ENCODE results near the gene GCN1. TPM values are rescaled to one million over a fixed set of nuclear protein-coding genes. Genes with fewer than 3 reads are reported as not detected.

The GCN1 gene
- polyA plus RNA-seq, 3 donors: 46.9 to 52.5 (median 50.7) TPM

GRCh38 chr12:120190985-120191480 lies 3.5 kb downstream of the GCN1 start:
- DNase-seq (ENCODE audit: low read depth in 3 of 3, low spot score in 2 of 3): no peak

- DNase-seq (ENCODE audit: low read depth in 3 of 3, low spot score in 2 of 3): no peak
Observed at GRCh38 chr12:120190386-120190785, 4.1 kb downstream of the GCN1 start.

DNA sequence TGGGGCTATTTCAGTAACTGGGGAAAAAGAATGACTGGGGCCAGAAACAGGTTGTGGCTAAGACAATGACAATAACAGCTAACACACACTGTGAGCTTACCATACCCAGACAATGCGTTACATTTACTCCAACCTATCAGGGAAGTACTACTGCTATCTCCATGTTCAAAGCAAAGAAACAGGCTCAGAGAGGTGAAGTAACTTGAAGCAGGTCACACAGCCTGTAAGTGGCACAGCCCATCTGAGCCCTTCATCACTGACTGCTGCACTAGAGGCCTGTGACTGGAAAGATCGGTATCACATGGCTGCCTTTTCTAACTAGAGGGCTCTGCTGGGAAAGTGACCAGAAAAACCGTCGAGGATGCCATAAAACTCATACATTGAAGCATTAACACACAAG lies 7.9 kb downstream of the GCN1 start:
- DNase-seq (ENCODE audit: low read depth in 3 of 3, low spot score in 2 of 3): no peak

DNA sequence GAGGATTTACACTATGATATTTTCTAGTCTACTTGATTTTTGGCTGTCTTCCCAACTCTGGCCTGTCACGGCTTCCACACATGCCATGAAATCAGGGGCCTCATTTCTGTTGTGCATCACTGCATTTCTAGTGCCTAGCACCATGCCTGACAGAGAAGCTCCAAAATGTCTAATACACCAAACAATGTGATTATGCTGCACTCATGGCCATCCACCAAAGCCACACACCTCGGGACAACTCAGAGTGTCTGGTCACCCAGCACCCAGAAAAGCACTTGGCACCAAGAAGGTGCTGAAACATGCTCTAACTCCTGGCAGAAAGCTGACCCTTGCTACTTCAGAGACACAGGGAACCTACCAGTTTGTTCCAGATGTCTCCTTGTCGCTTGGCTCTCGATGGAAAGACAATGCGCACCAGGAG lies 11.3 kb downstream of the GCN1 start:
- no peak for DNase-seq (ENCODE audit: low read depth in 3 of 3, low spot score in 2 of 3)

DNA sequence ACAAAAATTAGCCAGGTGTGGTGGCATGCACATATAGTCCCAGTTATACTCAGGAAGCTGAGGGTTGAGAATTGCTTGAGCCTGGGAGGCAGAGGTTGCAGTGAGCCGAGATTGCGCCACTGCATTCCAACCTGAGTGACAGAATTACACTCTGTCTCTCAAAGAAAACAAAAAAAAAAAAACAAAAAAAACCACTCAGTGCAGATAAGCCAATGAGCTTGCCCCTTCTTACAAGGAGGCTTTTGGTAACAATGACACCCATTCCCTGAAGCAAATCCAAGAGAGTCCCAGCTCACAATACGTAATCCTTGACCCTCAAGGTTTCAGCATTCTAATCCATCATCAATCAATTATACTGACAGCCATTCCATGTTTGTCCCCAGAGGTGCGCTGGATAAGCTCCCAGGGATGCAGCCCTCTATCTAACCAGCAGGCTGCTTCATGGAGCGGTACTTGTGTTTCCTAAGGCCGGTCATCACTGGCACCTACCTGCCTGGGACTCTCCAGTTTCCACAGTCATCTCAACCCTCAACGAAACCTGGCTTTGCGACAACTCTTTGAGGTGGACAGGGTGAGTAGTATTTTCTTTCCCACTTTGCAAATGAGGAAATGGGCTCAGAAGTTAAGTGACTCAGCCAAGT lies 12.4 kb downstream of the GCN1 start:
- no peak for DNase-seq (ENCODE audit: low read depth in 3 of 3, low spot score in 2 of 3)

DNA sequence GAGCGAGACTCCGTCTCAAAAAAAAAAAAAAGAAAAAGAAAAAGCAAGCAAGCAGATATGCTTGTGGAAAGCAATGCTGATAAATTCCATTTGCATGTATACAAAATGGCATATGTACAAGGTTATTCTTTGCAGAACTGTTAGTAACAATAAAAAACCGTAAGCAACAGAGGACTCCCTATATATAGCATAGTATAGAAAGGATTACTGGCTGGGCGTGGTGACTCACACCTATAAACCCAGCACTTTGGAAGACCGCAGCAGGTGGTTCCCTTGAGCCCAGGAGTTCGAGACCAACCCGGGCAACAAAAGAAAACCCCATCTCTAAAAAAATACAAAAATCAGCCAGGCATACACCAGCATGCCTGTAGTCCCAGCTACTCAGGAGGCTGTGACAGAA lies 13.5 kb downstream of the GCN1 start:
- no peak for DNase-seq (ENCODE audit: low read depth in 3 of 3, low spot score in 2 of 3)

DNA sequence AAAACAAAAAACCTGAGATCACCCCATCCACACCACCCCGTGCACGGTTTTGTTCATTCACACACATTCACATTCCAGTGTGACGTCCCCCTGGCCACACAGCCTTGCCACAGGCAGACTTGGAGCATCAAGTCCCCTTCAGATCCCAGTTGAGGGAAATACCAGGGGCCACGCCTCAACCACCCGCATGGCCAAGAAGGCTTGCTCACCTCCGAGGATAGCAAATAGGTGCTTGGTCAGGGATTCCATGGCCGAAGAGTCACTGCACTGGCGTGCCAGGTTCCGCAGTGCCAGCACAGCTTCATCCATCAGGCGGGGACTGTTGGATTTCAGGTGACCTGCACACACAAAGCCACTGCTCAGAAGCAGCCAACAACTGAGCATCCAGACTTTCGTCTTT lies 19.0 kb downstream of the GCN1 start:
- no peak for DNase-seq (ENCODE audit: low read depth in 3 of 3, low spot score in 2 of 3)

GRCh38 chr12:120175062-120175461 lies 19.5 kb downstream of the GCN1 start:
- DNase-seq (ENCODE audit: low read depth in 3 of 3, low spot score in 2 of 3): no peak

DNA sequence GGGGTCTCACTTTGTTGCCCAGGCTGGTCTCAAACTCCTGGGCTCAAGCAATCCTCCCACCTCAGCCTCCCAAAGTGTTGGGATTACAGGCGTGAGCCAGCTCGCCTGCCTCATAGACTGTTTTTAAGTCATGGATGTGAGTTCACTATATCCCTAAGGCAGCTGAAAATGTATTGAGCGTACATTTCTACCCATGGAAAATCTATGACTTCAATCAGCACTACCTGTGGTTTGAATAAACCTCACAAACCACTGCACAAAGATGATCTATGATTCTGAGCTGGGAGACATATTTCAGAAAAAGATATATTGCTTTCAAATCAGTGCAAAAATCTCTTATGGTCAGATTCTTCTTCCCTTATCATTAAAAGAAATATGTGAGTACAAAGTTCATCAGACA lies 22.5 kb downstream of the GCN1 start:
- no peak for DNase-seq (ENCODE audit: low read depth in 3 of 3, low spot score in 2 of 3)

DNA sequence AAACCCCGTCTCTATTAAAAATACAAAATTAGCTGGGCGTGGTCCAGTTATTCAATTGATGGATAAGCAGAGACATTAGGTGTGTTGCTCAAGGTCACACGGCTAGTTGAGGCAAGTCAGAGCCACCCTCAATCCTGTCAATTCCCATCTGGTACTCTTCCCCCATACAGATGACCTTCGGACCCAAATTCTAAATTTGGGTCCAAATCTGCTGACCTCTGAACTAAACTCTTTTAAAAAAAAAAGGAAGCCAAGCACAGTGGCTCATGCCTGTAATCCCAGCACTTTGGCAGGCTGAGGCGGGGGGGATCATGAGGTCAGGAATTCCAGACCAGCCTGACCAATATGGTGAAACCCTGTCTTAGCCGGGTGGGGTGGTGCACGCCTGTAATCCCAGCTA lies 23.9 kb downstream of the GCN1 start:
- DNase-seq (ENCODE audit: low read depth in 3 of 3, low spot score in 2 of 3): no peak

DNA sequence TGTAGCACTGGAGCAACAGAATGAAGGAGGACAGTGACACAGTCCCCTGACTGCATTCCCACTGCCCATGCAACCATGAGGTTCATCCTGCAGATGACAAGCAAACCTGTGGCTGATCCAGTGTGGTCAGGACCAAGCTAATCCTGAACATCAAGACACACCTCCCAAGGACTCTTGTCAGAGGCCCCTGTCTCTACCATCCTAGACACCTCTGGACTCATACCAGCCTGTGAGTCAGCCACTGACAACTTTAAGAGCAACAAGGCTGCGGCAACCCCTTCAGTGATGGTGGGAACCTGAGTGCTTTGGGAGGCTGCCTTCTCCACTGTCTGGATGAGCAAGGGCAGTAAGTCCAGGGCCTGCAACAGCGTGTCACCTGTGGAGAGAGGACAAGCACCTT lies 24.6 kb downstream of the GCN1 start:
- DNase-seq (ENCODE audit: low read depth in 3 of 3, low spot score in 2 of 3): no peak

GRCh38 chr12:120168337-120168736 lies 26.2 kb downstream of the GCN1 start:
- no peak for DNase-seq (ENCODE audit: low read depth in 3 of 3, low spot score in 2 of 3)

- DNase-seq (ENCODE audit: low read depth in 3 of 3, low spot score in 2 of 3): no peak
Observed at GRCh38 chr12:120167529-120168095, 26.9 kb downstream of the GCN1 start.

GRCh38 chr12:120164293-120164692 lies 30.2 kb downstream of the GCN1 start:
- no peak for DNase-seq (ENCODE audit: low read depth in 3 of 3, low spot score in 2 of 3)

DNA sequence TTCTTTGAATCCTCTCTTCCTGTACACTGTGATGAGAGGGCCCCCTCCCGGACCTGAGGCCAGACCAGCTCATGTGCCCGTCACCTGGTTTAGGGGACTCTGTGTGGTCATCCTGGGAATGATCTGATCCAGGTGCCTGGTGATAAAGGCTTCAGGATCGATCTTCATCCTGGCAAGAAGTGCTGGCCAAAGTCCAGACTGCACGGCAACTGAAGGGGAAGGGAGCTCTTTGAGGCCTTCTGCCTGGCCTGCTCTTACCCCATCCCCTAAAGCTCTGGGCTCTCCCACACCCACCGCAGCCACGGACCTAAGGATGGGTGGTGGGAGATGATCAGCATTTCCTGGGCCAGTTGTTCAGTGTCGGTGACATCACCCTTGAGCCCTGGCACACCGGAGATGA lies 31.8 kb downstream of the GCN1 start:
- no peak for DNase-seq (ENCODE audit: low read depth in 3 of 3, low spot score in 2 of 3)

DNA sequence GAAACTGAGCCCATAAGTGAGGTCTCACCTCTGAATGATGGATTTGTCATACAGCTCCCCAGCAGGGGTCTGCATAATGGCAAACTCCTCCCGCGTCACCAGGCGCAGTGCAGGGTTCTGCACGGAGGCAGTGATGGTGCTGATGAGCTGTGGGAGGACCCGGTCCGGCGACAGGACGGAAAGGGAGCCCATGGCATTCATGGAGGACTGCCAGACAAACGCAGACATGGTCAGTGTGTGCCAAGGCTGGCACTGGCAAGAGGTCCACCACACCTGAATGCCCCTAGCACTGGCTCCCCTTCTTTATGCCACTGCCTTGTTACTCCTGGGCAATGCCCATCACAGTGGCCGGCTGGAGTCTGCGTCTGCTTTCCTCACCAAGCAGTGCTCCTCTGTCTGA lies 32.7 kb downstream of the GCN1 start:
- no peak for DNase-seq (ENCODE audit: low read depth in 3 of 3, low spot score in 2 of 3)

DNA sequence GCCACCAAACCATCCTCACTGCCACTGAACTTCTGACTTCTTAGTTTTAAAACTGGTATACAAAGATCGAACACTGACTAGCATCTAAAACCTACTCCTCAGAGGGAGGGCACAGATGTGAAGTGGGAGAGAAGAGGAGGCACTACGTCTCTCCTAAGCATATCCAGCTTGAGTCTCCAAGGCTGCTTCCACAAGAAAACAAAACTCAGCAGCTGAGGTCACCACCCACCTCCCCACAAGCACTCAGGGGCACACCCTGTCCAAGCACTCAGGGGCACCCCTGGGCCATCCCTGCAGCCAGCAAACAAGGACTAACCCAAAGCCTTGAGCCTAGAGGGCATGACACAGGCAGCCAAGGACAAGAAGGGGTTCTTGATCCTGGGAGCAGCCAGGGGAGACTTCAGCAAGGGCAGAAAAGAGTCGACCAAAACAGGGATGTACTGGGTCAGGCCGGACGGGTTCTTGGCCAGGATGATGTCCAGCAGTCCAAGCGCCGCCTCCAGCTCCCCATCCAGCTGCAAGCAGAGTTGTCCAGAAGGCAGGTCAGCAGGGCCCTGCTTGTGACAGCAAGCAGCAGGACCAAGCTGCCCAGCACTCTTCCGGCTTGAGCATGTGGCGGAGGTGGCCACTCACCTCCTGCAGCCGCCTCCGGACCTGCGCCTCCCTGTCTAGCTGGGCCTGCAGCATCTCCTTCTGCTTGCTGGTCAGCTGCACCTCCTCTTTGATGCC lies 34.8 kb downstream of the GCN1 start:
- no peak for DNase-seq (ENCODE audit: low read depth in 3 of 3, low spot score in 2 of 3)

- DNase-seq (ENCODE audit: low read depth in 3 of 3, low spot score in 2 of 3): no peak
Observed at GRCh38 chr12:120158351-120158750, 36.2 kb downstream of the GCN1 start.

DNA sequence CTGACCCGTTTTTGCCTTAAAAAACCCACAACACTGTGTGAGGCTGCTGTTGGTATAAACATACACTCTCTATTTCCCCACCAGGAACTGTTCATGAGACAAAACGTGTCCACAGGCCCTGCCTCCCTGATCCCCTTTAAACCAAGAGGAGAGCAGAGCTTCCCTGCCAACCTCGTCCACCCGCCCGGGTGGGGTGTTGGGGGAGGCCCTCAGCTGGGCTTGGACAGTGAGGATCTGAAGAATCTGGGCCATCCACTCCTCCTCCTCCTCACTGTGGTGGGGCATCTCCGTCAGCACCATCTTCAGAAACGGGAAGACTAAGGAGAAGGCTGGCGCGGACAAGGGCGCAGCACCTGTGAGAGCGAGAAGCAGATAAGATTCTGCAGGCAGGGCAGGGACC lies 36.8 kb downstream of the GCN1 start:
- DNase-seq (ENCODE audit: low read depth in 3 of 3, low spot score in 2 of 3): no peak

DNA sequence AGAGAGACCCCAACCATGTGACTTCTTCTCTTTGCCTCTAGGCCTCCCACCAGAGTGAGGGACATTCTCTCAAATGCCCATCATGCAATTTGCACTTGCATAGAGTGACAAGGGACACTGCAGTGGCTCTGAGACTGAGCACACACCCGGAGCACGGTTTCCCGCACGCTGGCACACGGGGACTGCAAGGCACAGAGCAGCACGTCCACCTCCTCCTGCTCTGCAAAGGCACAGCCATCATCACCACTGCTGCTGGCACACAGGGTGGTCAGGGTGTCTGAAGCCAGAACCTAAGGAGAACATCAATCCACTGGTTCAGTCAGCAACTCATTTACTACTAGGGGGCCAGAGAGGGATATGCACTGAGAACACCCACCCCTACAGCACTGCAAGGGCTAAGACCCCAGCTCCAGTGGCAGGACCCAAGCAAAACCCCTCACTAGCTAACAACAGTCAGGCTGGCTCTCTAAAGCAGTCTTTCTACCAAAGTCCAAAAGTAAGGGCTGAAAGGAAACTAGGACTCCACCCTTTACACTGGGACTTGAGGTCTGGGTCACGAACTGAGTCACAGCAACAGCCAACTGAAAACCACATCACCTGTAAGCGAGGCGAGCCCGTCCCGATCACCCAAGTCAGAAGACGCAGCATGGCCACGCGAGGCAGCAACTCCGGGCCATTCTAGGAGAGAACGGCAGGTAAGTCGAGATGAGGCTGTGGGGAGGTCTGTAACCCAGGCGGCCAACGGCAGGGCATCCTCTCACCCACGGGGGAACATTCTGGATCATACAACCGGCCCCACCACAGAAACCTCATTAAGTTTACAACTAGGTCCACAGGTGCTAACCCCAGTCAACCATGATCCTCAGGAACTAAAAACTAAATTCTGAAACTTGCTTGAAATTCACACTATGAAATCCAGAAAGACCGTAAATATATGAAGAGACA lies 37.9 kb downstream of the GCN1 start:
- DNase-seq (ENCODE audit: low read depth in 3 of 3, low spot score in 2 of 3): no peak

DNA sequence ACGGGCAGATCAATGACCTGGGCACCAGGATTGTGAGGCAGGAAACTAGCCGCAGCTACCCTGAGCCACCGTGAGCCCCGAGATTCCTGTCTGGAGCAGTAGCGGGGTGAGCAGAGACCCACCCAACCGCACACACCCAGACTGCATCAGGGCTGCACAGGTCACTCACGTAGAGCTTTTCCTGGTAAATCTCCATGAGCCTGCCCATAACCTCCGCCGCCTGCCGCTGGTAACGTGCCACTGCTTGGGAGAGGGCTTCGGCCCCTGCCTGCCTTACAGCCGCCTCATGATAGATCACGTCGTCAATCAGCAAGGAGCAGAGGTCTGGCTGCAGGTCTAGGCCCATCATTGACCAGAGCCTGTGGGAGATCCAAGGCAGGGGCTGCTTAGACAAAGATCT lies 39.4 kb downstream of the GCN1 start:
- DNase-seq (ENCODE audit: low read depth in 3 of 3, low spot score in 2 of 3): no peak
